ENCODE results near the gene ADAMTS4. TPM values are rescaled to one million over a fixed set of nuclear protein-coding genes. Genes with fewer than 3 reads are reported as not detected.

ADAMTS4 gene
- total and polyA plus RNA-seq, 2 of the 4 experiments (the other 2 are of a cell fraction): 0.39 to 0.72 TPM

- no peak for TF ChIP-seq CHD1 (IDR thresholded peaks at IDR 0.05; ENCODE audit: low read depth, low read length)
- no peak for TF ChIP-seq MAZ (IDR thresholded peaks at IDR 0.05; ENCODE audit: borderline replicate concordance, low read depth, low read length)
These were observed 53.0 kb downstream of the ADAMTS4 start (continued) for GRCh38 chr1:161145832-161146231.

GRCh38 chr1:161140755-161141400 lies 58.0 kb downstream of the ADAMTS4 start:
- H3K27me3 ChIP-seq (ENCODE audit: control insufficient read depth, insufficient read depth, low read length): no peaks in the 10 kb centered on the region
- H4K5ac ChIP-seq (ENCODE audit: low read depth, low read length): no peak overlapping the region
- CTCF ChIA-PET: interaction anchor here (0.7 kb wide), 1 partner anchor 11 kb away, joined by 3 read pairs; no protein-coding TSS in a partner anchor
- no peak overlapping the region for H3K9ac ChIP-seq (ENCODE audit: low read depth, low read length)
- no peak overlapping the region for H2BK20ac ChIP-seq (ENCODE audit: low read depth, low read length)
- no peak overlapping the region for H2AFZ ChIP-seq (replicated peaks; ENCODE audit: low read length, poor library complexity)
- H3K4ac ChIP-seq (ENCODE audit: low read depth, low read length): no peak overlapping the region
- no peaks in the 10 kb centered on the region for H3K9me3 ChIP-seq (ENCODE audit: control insufficient read depth, insufficient read depth, low read length)
- no peak overlapping the region for H3K23ac ChIP-seq (ENCODE audit: low read depth, low read length)
- no peak overlapping the region for H2BK120ac ChIP-seq (ENCODE audit: low read depth, low read length)
- in situ Hi-C loops (cut with MboI; ENCODE audit: low sequenced_read_pairs) (no loop called here), dilution Hi-C loops (cut with HindIII; ENCODE audit: low sequenced_read_pairs, unreplicated experiment) (no loop called here), intact Hi-C loops (cut with micrococcal nuclease) (no loop called here)
- H3K14ac ChIP-seq (replicated peaks; ENCODE audit: low read depth, low read length): no peak overlapping the region
- no peak overlapping the region for H4K91ac ChIP-seq (ENCODE audit: insufficient read depth, low read depth, low read length)
- H3K4me3 ChIP-seq (ENCODE audit: insufficient read depth, low read depth, low read length): no peak overlapping the region
- no peak overlapping the region for H4K8ac ChIP-seq (ENCODE audit: low read depth in 2 of 2, low read length in 2 of 2)
- no peak overlapping the region for H2BK5ac ChIP-seq (ENCODE audit: low read depth, low read length, poor library complexity, severe bottlenecking)
- no peak overlapping the region for H2BK15ac ChIP-seq (ENCODE audit: low read depth, low read length)
- no peak overlapping the region for H3K18ac ChIP-seq (ENCODE audit: low read depth, low read length)
- H3K27ac ChIP-seq (ENCODE audit: insufficient read depth, low read length): no peak overlapping the region
- H3K4me1 ChIP-seq (ENCODE audit: control insufficient read depth, insufficient read depth, low read length): no peaks in the 10 kb centered on the region
- no TSS peak for BruUV-seq (replicated peaks)
- no peak overlapping the region for H3K4me2 ChIP-seq (ENCODE audit: low read depth, low read length)
- H3K9me1 ChIP-seq (ENCODE audit: insufficient read depth, low read length): no peaks in the 10 kb centered on the region
- H2AK5ac ChIP-seq (ENCODE audit: low read depth, low read length): no peak overlapping the region
- H3K56ac ChIP-seq (ENCODE audit: extremely low read depth, insufficient read depth, low read length): no peak overlapping the region
- POLR2A ChIA-PET (ENCODE audit: unreplicated experiment): interaction anchor here (1.2 kb wide), 1 partner anchor 13 kb away, joined by 5 read pairs; the partner anchor contains the start of gene UFC1
- DNase-seq: no peak
- no peaks in the 10 kb centered on the region; the same call in 1 of the 2 replicates for H4K20me1 ChIP-seq (ENCODE audit: insufficient read depth, low read length)
- H3K36me3 ChIP-seq (ENCODE audit: control insufficient read depth, insufficient read depth, low read length): no peaks in the 10 kb centered on the region
- WGBS, 2 experiments (ENCODE audit: extremely low coverage in 2 of 2, insufficient read length in 1 of 2): 97% methylated on average over 14 of the region's 29 CpGs; no CpG with 5 or more reads in 1 of the 2 experiments
- no peak overlapping the region for H2AK9ac ChIP-seq (replicated peaks; ENCODE audit: low read depth, low read length, poor library complexity)
- TF ChIP-seq POLR2A (IDR thresholded peaks at IDR 0.05; ENCODE audit: low read depth, low read length): no peak
- TF ChIP-seq NFE2L2 (IDR thresholded peaks at IDR 0.05; ENCODE audit: low read depth, low read length): no peak
- no peak for TF ChIP-seq MAFK (IDR thresholded peaks at IDR 0.05; ENCODE audit: low read depth, low read length)
- TF ChIP-seq CTCF (conservative IDR thresholded peaks at IDR 0.05; ENCODE audit: low read depth, low read length): no peak
- no peak for TF ChIP-seq CEBPB (IDR thresholded peaks at IDR 0.05; ENCODE audit: low read depth, low read length)
- TF ChIP-seq MAZ (IDR thresholded peaks at IDR 0.05; ENCODE audit: borderline replicate concordance, low read depth, low read length): no peak
- TF ChIP-seq CHD1 (IDR thresholded peaks at IDR 0.05; ENCODE audit: low read depth, low read length): no peak
- no peak for TF ChIP-seq BHLHE40 (IDR thresholded peaks at IDR 0.05; ENCODE audit: low read depth, low read length)
- no peak for TF ChIP-seq USF2 (IDR thresholded peaks at IDR 0.05; ENCODE audit: low read depth, low read length)
- no peak for TF ChIP-seq SMC3 (IDR thresholded peaks at IDR 0.05; ENCODE audit: low read depth, low read length)
- ATAC-seq (ENCODE audit: low read depth): no peak
- H3K79me1 ChIP-seq (ENCODE audit: low read depth in 1 of 2, low read length in 2 of 2): peaks cover 8 to 15% of the 10 kb centered on the region in 2 experiments; a peak in 3 of 4 replicates

Data from IMR-90 (cell line).